Trophoblast cell (in vitro differentiated cells and primary cell): ENCODE data around the gene SLC17A4.

Experiments used
- DNase-seq, 2 donors: peaks; one replicate each; pipeline ENCODE4 v3.0.0-alpha.2; 2016
- H2AFZ ChIP-seq: 2 replicates; pipeline ENCODE4 v1.6.1; 2013; ENCODE audit warnings: low read length, moderate library complexity, mild to moderate bottlenecking; ENCODE audit not compliant: insufficient read depth, poor library complexity
- H2AK5ac ChIP-seq: 2 replicates; pipeline ENCODE4 v1.6.1; 2013; ENCODE audit warnings: mild to moderate bottlenecking, low read length
- H2BK120ac ChIP-seq: 2 replicates; pipeline ENCODE4 v1.6.1; 2013; ENCODE audit warnings: low read length, mild to moderate bottlenecking, moderate library complexity; ENCODE audit not compliant: insufficient read depth, poor library complexity
- H2BK12ac ChIP-seq: 2 replicates; pipeline ENCODE4 v1.6.1; 2013; ENCODE audit warnings: mild to moderate bottlenecking, low read length, moderate library complexity
- H2BK5ac ChIP-seq: 2 replicates; pipeline ENCODE4 v1.6.1; 2013; ENCODE audit warnings: low read length, low read depth, moderate library complexity, mild to moderate bottlenecking; ENCODE audit not compliant: poor library complexity
- H3K14ac ChIP-seq: 2 replicates; pipeline ENCODE4 v1.6.1; 2013; ENCODE audit warnings: mild to moderate bottlenecking, low read length
- H3K18ac ChIP-seq: 2 replicates; pipeline ENCODE4 v1.6.1; 2013; ENCODE audit warnings: mild to moderate bottlenecking, low read length
- H3K23ac ChIP-seq: 2 replicates; pipeline ENCODE4 v1.6.1; 2013; ENCODE audit warnings: low read length
- H3K27ac ChIP-seq: 2 replicates; pipeline ENCODE4 v1.5.1; 2013; ENCODE audit warnings: low read depth, mild to moderate bottlenecking, inconsistent platforms, low read length, moderate library complexity
- H3K27me3 ChIP-seq: 2 replicates; pipeline ENCODE4 v1.6.1; 2013; ENCODE audit warnings: inconsistent platforms, mild to moderate bottlenecking, low read length, moderate library complexity; ENCODE audit not compliant: insufficient read depth
- H3K36me3 ChIP-seq, 2 experiments: 1 replicate in 1 of 2; 2 replicates in 1 of 2; pipeline ENCODE4 v1.6.1; 2013; ENCODE audit warnings: low read length in 2 of 2, mild to moderate bottlenecking in 2 of 2, moderate library complexity in 1 of 2; ENCODE audit not compliant: insufficient read depth in 2 of 2, control insufficient read depth in 1 of 2
- H3K4ac ChIP-seq: 2 replicates; pipeline ENCODE4 v1.6.1; 2013; ENCODE audit warnings: low read depth, mild to moderate bottlenecking, low read length, moderate library complexity
- H3K4me1 ChIP-seq, 2 experiments: 1 replicate in 1 of 2; 2 replicates in 1 of 2; pipeline ENCODE4 v1.6.1; 2013; ENCODE audit warnings: low read length in 2 of 2, mild to moderate bottlenecking in 2 of 2, moderate library complexity in 1 of 2; ENCODE audit not compliant: insufficient read depth in 2 of 2, control insufficient read depth in 1 of 2
- H3K4me2 ChIP-seq: 2 replicates; pipeline ENCODE4 v1.6.1; 2013; ENCODE audit warnings: inconsistent platforms, mild to moderate bottlenecking, low read length, moderate library complexity
- H3K4me3 ChIP-seq: 2 replicates; pipeline ENCODE4 v1.5.1; 2013; ENCODE audit warnings: mild to moderate bottlenecking, low read depth, low read length, inconsistent platforms
- H3K79me1 ChIP-seq: one replicate; pipeline ENCODE4 v1.6.1; 2013; ENCODE audit warnings: low read length
- H3K79me2 ChIP-seq: 2 replicates; pipeline ENCODE4 v1.6.1; 2013; ENCODE audit warnings: low read length, mild to moderate bottlenecking; ENCODE audit not compliant: control insufficient read depth, insufficient read depth, poor library complexity
- H3K9ac ChIP-seq: 2 replicates; pipeline ENCODE4 v1.6.1; 2013; ENCODE audit warnings: mild to moderate bottlenecking, low read length
- H3K9me3 ChIP-seq: 2 replicates; pipeline ENCODE4 v1.6.1; 2013; ENCODE audit warnings: low read depth, mild to moderate bottlenecking, control low read depth, inconsistent platforms, low read length; ENCODE audit not compliant: insufficient read depth
- H4K12ac ChIP-seq: 2 replicates; pipeline ENCODE4 v1.6.1; 2013; ENCODE audit warnings: low read depth, mild to moderate bottlenecking, low read length, moderate library complexity
- H4K8ac ChIP-seq: 2 replicates; pipeline ENCODE4 v1.6.1; 2013; ENCODE audit warnings: low read depth, mild to moderate bottlenecking, low read length, moderate library complexity
- H4K91ac ChIP-seq: one replicate; pipeline ENCODE4 v1.6.1; 2013; ENCODE audit warnings: low read depth, mild to moderate bottlenecking, low read length, moderate library complexity
- WGBS: extraction: QIAGEN DNeasy Blood & Tissue Kit; methylation state at CpG from one replicate; pipeline ENCODE4 v1.1.7; 2013; ENCODE audit warnings: missing lambda C conversion rate; ENCODE audit not compliant: insufficient read length, insufficient coverage; ENCODE audit errors: extremely low coverage; 5-methylcytosine and 5-hydroxymethylcytosine counted together

SLC17A4 gene

DNA sequence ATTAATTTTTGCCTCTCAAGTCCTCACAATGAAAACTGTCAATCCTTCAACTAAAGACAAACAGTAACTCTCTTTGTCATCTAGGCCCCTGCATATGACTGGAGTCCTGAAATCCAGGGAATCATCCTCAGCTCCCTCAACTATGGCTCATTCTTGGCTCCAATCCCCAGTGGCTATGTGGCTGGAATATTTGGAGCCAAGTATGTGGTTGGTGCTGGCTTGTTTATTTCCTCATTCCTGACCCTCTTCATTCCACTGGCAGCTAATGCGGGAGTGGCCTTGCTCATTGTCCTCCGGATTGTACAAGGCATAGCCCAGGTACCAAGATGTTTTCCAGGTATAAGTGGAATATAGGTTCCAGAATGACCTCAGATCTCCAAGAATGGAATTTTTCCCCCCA, 15.4 kb downstream of the SLC17A4 start:
- DNase-seq = peak; percentile 64 to 82
- Histone ChIP-seq H2AFZ (no peak overlapping the region), H3K27me3 (no peaks in the 10 kb centered on the region), H3K9ac (no peak overlapping the region), H3K4ac (no peak overlapping the region), H3K79me1 (no peaks in the 10 kb centered on the region), H2AK5ac (no peak overlapping the region), H3K27ac (no peak overlapping the region), H4K12ac (no peak overlapping the region), H2BK5ac (no peak overlapping the region), H3K4me3 (no peak overlapping the region), H3K18ac (no peak overlapping the region), H3K14ac (no peak overlapping the region), H3K79me2 (no peaks in the 10 kb centered on the region), H2BK12ac (no peak overlapping the region), H3K23ac (no peak overlapping the region), H4K8ac (no peak overlapping the region), H2BK120ac (no peak overlapping the region), H4K91ac (no peak overlapping the region), H3K36me3 (no peaks in the 10 kb centered on the region), H3K4me1 (peaks cover 3 to 11% of the 10 kb centered on the region in 2 experiments), H3K9me3 (no peaks in the 10 kb centered on the region), H3K4me2 (no peak overlapping the region)
- no CpG with 5 or more reads among the region's 2 CpGs for WGBS

DNA sequence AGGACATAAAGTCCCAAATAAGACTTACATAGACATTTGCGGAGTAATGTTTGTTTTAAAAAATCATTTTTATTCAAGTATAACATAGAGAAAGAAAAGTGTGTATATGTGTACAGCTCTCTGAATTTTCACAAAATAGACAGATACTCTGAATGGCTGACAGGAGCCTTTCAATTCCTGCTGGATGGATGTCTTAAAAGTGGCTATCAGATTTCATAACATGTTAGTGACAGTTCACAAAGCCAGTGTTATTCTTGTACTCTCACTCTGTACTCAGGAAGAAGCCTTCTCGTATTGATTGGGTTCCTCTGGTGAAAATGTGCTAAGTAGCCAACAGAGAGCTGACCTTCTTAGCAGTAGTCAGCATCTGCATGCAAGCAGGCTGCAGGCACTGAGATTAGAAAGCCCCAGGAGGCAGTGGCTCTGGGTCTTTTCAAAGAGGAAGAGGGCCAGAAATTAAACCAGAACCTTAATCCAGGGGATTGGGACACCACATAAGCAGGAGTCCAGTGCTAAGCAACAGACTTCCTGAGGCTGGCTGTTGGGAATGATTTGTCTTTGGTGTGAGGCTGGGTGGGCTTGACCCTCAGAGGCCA, 19.7 kb downstream of the SLC17A4 start:
- Histone ChIP-seq H2AK5ac (no peak overlapping the region), H3K23ac (no peak overlapping the region), H3K27me3 (no peaks in the 10 kb centered on the region), H3K4me1 (peaks cover 3 to 5% of the 10 kb centered on the region in 2 experiments), H4K91ac (no peak overlapping the region), H4K12ac (no peak overlapping the region), H3K4me2 (no peak overlapping the region), H3K27ac (no peak overlapping the region), H3K9me3 (no peaks in the 10 kb centered on the region), H2BK120ac (no peak overlapping the region), H2BK5ac (no peak overlapping the region), H3K18ac (no peak overlapping the region), H3K14ac (no peak overlapping the region), H3K4me3 (no peak overlapping the region), H4K8ac (no peak overlapping the region), H2AFZ (no peak overlapping the region), H3K4ac (no peak overlapping the region), H3K9ac (no peak overlapping the region), H2BK12ac (no peak overlapping the region), H3K79me2 (no peaks in the 10 kb centered on the region), H3K36me3 (no peaks in the 10 kb centered on the region), H3K79me1 (no peaks in the 10 kb centered on the region)
- no peak for DNase-seq
- no CpG with 5 or more reads among the region's 2 CpGs for WGBS

DNA sequence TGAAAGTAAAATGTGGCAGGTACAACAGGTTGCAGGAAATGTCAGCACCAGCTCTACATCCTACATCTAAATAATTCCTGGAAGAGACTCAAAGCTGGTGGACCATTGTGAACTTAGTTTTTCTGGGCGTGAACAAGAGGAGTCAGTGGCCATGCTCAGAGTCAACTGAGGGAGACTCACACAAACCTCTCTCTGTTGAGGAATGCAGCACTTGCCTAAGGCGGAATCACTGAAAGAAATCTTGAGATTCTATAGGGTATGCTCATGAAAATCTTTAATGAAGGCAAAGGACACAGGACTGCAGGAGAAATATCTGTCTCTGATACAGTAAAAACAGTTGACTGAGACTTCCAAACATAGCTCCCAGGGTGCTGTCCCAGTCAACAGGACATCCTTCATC, 22.5 kb downstream of the SLC17A4 start:
- H3K4me3 ChIP-seq = no peak overlapping the region
- H3K14ac ChIP-seq = no peak overlapping the region
- H3K18ac ChIP-seq = no peak overlapping the region
- H3K9me3 ChIP-seq = no peaks in the 10 kb centered on the region
- no peak overlapping the region for H3K9ac ChIP-seq
- no peak overlapping the region for H3K27ac ChIP-seq
- H3K23ac ChIP-seq = no peak overlapping the region
- WGBS = no CpG with 5 or more reads among the region's 2 CpGs
- no peak overlapping the region for H2BK120ac ChIP-seq
- no peak overlapping the region for H3K4me2 ChIP-seq
- H4K91ac ChIP-seq = no peak overlapping the region
- H4K12ac ChIP-seq = no peak overlapping the region
- H3K4me1 ChIP-seq = no peaks in the 10 kb centered on the region
- H3K27me3 ChIP-seq = no peaks in the 10 kb centered on the region
- no peaks in the 10 kb centered on the region for H3K79me1 ChIP-seq
- no peak overlapping the region for H2BK12ac ChIP-seq
- H3K79me2 ChIP-seq = no peaks in the 10 kb centered on the region
- H4K8ac ChIP-seq = no peak overlapping the region
- no peaks in the 10 kb centered on the region for H3K36me3 ChIP-seq
- no peak overlapping the region for H2BK5ac ChIP-seq
- H2AFZ ChIP-seq = no peak overlapping the region
- H2AK5ac ChIP-seq = no peak overlapping the region
- peak; percentile 76 to 81 for DNase-seq
- H3K4ac ChIP-seq = no peak overlapping the region

DNA sequence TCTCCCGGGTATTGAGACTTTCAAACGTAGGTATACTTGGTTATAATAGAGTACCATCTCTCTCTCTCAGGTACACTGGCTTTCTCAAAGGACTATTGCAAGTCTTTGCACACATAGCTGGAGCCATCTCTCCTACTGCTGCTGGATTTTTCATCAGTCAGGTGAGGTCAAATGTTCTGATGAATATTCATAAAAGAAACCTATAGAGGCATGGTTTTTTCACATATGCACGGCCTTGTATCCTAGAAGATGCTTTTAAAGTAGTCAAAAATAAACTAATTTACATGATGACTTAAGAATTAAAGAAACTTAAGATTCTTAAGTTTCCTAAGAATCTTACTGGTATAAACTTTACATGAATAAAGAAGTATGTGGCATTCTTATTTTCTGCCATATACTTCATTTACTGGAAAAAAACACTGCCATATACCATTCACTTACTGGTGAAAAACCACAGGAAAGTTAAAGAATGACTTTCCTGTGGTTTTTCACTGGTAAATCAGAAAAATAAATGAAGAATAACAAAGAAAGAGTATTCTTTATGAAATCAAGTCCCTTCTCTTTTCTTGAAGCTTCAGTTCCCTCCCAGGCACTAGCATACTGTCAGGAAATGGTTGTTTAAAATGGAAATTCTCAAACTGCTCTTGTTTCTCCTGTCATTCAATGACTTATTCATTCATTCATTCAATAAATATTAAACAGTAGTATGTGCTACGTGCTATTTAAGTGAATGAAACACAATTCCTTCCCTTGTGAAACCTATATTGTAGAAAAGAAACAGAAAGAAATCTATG, 23.5 kb downstream of the SLC17A4 start:
- no peak overlapping the region for H3K4me2 ChIP-seq
- no peak overlapping the region for H2AFZ ChIP-seq
- H3K27me3 ChIP-seq = no peaks in the 10 kb centered on the region
- no peak overlapping the region for H3K18ac ChIP-seq
- no peak overlapping the region for H3K9ac ChIP-seq
- DNase-seq = no peak
- H3K4me1 ChIP-seq = no peaks in the 10 kb centered on the region
- H3K23ac ChIP-seq = no peak overlapping the region
- H3K79me1 ChIP-seq = no peaks in the 10 kb centered on the region
- no peak overlapping the region for H3K14ac ChIP-seq
- no peaks in the 10 kb centered on the region for H3K9me3 ChIP-seq
- no peak overlapping the region for H4K8ac ChIP-seq
- H2AK5ac ChIP-seq = no peak overlapping the region
- no peak overlapping the region for H2BK12ac ChIP-seq
- H2BK5ac ChIP-seq = no peak overlapping the region
- no peak overlapping the region for H4K91ac ChIP-seq
- no peaks in the 10 kb centered on the region for H3K36me3 ChIP-seq
- no peak overlapping the region for H2BK120ac ChIP-seq
- H3K4me3 ChIP-seq = no peak overlapping the region
- no peak overlapping the region for H4K12ac ChIP-seq
- no peak overlapping the region for H3K4ac ChIP-seq
- H3K27ac ChIP-seq = no peak overlapping the region
- no peaks in the 10 kb centered on the region for H3K79me2 ChIP-seq
- WGBS = no CpG with 5 or more reads among the region's 4 CpGs
